ENCODE data around the gene PANK4.

- TF ChIP-seq EP300 (IDR thresholded peaks at IDR 0.05; ENCODE audit: borderline replicate concordance in 1 of 2, low read depth in 2 of 2, low read length in 2 of 2) (no peak), GABPA (IDR thresholded peaks at IDR 0.05; ENCODE audit: borderline replicate concordance, insufficient read depth, low read length) (no peak), POLR2A (IDR thresholded peaks at IDR 0.05; ENCODE audit: control extremely low read depth in 1 of 2, low read depth in 2 of 2, low read length in 2 of 2) (no peak), EZH2 (IDR thresholded peaks at IDR 0.05; ENCODE audit: low read depth, low read length, severe bottlenecking) (no peak), RBBP5 (IDR thresholded peaks at IDR 0.05; ENCODE audit: borderline replicate concordance, low read depth, low read length) (no peak)
These were observed 51.4 kb downstream of the PANK4 start for GRCh38 chr1:2474933-2475371.

Data from H1 (cell line).